Measurements from ENCODE around the gene VGLL4.

GRCh38 chr3:11613319-11613718, 30.4 kb downstream of the VGLL4 start:
- TF ChIP-seq CTCF (IDR thresholded peaks at IDR 0.05): no peak
- no peak for TF ChIP-seq POLR2A (IDR thresholded peaks at IDR 0.05)

Data from lower leg skin (tissue), 3 donors.